NAMALWA (cell line): ENCODE results near the gene LITAFD.
"Not testable (repeated sequence)": the region's sequence is repeated elsewhere in the genome, so short reads cannot be mapped to it uniquely, and the experiment has no call there.

ENCODE experiments used
- DNase-seq: peaks from one replicate; pipeline ENCODE4 v3.0.0-alpha.2; 2015; ENCODE audit warnings: low spot score

LITAFD gene

DNA sequence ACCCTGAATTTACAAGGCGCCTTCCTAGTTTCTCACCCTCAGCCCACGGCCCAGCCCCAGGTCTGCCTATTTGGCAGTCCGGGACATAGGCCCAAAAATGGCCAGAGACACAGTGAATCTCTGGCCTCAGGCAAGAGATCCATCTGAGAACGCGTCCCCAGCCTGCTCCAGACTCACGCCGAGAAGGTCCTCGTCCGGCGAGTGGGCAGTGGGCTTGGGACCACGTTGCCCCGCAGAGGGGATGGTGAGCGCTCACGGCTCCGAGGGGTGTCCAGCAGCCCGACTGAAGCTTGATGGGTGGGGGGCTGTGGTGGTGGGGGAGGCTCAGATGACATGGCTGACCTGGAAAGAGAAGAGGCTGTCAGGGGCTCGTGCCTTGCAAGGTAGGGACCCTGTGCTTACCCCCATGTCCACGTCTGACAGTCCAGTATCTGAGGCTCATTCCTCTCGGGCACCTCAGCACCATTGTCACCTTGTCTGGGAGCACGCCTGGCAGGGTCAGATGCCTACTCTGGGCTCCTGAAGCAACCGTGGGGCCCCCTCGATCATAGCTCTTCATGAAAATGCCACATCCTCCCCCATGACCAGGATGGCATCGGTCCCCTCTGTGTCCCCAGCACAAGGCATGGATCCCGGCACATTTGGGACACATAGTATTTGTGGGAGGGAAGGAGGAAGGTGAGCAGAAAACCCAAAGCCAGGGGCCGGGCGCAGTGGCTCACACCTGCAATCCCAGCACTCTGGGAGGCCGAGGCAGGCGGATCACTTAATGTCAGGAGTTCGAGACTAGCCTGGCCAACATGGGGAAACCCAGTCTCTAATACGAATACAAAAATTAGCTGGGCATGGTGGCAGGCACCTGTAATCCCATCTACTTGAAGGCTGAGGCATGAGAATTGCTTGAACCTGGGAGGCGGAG lies 22.9 kb upstream of the LITAFD start:
- DNase-seq = no peak

DNA sequence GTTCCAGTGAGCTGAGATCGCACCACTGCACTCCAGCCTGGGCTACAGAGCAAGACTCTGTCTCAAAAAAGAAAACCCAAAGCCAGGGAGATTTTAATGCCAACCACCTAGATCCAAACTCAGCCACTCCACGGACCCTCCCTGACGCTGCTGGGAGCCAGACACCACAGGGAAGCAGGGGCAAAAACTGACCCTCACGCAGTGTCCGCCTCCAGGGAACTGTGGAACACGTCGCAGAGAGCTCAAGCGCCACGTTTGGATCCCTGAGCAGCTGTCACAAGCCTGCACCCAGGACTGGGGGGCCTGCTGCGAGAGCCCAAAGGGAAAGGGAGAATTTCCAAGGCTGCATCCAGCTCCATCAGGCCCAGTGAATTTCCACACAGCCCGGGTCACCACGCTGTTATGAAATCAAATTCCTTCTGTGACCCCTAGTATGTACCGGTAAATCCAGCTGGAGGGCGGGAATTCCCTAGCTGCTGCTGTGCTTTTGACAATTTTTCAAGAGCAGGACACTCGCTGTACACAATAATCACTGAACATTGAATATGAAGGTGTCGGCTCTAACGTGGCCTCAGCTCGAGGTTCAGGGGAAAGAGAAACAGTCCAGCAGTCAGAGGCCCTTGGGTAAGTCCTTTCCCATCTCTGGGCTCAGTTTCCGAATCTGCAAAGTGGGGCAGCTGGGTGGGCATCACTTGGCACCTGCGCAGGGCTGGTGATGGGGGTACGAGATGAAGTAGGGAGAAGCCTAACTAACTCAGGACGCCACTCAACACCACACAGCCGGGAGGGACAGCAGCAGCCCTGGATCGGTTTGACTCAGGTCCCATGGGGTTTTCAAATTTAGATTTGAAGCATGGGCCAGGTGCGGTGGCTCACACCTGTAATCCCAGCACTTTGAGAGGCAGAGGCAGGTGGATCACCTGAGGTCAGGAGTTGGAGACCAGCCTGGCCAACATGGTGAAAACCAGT lies 22.0 kb upstream of the LITAFD start:
- no peak for DNase-seq

DNA sequence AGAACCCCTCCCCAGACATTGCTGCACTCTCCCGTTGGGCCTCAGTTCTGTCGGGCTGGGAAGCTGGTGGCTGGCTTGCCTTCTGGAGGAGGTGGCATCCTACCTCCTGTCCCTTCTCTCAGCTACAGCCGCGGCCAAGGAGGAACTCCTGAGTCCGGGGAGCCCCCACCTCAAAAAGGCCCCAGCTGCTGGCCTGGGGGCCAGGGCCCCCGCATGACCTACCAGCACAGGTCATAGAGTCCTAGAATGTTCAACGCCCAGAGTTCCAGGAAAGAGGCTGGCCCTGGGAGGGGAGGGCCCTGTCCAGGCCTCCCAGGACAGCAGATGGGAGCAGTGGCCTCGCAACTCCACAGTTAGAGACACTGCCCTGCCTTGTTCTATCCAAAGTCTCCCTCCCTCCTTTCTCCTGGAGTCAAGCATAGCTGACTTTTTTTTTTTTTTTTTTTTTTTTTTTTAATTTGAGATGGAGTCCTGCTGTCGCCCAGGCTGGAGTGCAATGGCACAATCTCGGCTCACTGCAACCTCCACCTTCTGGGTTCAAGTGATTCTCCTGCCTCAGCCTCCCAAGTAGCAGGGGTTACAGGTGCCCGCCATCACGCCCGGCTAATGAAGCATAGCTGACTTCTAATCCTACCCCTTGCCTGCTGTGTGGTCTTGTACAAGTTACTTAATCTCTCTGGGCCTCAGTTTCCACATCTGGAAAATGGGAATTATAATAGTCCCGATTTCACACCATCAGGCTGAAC lies 20.4 kb upstream of the LITAFD start:
- no peak for DNase-seq

DNA sequence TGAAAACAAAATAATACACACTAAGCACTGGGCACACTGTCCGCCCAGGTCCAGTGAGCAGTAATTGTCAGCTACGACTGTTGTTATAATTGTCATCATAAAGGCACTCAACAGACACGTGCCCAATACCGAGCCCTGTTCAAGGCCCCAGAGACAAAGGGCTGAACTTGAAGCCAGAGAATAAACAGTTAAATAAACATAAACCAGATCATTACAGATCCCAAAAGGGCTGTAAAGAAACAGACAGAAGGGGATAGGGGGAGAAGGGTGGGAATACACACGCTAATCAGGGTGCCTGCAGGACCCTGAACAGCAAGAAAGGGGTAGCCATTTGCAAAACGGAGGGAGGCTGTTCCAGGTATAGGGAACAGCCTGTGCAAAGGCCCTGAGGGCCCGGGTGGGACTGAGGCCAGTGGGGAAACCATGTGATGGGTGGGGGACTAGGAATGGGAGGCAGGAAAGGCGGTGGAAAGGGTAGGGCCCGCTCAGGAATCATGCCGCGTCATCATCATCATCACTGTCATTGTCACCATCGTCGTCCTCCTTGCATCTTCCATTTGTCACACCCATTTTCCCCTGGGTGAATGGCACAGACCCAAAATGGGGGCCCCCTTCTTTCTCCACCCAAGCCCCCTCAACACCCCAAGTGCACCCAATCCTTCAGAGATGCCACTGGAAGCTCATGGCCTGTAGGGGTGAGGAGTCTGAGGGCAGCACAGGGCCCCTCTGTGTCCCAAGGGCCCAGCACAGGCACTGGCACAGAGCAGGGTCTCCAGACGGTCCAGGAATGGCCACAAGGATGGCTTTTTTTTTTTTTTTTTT lies 19.6 kb upstream of the LITAFD start:
- DNase-seq = no peak

DNA sequence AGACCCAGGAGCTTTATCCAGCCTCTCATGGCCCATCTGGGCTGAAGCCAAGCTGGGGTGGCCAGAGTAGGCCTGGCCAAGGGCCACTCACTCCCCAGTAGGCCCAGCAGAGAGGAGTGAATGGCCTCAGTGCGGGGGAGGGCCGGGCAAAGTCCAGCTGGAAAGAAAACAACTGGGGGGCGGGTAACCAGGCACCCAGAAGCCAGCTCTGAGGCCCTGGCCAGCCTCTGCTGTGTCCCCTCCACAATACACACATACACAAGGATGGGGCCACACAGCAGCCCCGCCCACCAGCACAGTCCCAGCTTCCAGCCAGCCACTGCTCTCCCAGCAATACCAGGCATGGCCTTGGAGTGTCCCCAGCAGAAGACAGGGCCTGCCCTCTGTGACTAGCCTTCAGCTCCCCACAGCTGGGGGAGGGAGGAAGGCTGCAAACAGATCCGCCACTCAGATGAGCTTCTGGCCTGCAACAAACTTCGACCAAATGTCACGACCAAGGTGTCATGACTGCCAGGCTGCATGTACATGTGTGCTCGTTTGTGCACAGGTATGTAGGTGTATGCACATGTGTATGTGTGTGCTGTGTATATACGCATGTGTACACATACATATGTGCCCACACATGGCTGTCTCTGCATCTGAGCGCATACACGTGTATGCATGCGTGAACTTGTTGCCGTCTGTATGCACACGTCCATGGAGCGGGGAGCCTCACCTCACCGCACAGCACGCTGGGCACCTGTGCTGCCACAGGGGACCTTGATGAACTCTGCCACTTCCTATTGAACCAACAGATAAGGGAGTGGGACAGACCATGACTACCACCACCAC lies 18.3 kb upstream of the LITAFD start:
- DNase-seq = no peak

DNA sequence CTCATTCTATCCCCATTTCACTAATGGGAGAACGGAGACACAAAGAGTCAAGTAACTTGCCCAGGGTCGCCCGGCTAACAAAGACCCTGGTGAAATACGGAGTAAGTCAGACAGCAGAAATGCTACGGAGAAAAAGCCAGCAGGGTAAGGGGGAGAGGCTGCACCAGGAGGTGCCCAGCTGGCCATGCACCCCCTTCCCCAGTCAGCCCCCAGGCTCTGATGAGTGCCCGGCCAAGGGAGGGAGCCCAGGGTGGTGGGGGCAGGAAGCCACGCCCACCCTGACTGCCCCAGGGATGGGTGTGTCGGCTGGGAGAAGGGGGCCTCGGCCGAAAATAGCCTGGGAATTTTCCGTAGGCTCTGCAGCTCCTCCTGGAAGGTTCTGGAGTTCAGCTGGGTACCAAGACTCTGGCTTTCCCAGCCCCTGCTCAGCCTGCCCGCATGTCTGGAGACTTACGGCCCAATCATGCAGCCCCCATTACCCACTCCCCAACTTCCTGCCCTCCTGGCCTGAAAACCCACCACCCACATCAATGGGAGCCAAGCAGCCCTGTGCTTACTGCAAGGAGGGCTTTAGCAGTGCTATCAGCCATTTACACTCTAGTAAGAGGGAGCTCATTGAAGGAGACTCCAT lies 17.6 kb upstream of the LITAFD start:
- no peak for DNase-seq

DNA sequence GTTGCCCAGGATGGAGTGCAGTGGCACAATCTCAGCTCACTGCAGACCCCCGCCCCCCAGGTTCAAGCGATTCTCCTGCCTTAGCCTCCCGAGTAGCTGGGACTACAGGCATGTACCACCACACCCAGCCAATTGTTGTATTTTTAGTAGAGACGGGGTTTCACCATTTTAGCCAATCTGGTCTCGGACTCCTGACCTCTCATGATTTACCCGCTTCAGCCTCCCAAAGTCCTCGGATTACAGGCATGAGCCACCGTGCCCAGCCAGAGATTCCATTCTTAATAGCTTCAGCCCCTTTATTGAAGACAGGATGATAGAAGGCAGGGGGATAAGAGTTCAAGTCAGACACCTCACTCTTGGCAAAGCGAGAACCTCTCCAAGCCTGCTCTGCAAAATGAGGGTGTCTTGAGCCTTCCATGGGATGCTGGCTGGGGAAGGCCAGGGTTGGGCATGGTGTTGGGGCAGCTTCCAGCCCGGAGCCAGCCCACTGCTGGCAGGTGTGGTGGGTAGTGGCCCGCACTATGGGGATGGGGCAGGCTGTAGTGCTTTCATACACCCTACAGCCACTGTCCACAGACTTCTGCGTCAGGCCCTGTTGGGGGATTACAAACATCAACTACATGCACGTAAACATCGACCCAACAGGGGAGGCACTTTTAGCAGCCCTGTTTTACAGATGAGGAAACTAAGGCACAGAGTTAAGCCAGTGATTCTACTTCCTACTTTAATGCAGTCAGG lies 16.8 kb upstream of the LITAFD start:
- DNase-seq = no peak

DNA sequence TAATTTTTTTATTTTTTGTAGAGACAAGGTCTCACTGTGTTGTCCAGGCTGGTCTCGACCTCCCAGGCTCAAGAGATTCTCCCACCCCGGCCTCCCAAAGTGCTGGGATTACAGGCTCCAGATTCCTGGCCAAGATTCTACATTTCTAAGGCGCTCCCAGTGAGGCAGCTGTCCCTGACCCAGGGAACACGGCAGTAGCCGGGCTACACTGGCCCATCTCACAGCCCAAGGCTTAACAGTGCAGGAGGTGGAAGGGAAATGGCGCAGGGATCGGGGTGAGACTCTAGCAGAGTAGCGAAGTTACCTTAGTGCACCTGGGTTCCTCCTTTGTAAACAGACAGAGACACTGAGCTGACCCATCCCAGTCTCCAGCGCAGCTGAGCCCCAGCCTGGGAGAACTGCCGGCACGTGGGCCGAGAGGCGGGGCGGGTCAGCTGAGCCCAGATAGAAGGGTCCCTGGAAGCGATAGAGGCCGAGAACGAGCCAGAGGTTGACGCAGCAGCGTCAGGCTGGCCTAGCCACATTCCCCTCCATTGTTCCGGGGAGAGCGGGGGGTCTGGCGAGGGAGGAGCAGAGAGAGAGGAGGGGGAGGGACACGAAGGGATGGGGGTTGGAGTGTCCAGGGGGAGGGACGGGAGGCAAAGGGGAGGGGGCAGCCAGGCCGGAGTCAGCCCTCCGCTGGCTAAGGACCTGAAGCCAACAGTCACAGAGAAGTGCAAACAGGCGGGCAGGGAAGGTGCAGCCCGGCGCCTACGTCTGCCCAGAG lies 15.8 kb upstream of the LITAFD start:
- no peak for DNase-seq

DNA sequence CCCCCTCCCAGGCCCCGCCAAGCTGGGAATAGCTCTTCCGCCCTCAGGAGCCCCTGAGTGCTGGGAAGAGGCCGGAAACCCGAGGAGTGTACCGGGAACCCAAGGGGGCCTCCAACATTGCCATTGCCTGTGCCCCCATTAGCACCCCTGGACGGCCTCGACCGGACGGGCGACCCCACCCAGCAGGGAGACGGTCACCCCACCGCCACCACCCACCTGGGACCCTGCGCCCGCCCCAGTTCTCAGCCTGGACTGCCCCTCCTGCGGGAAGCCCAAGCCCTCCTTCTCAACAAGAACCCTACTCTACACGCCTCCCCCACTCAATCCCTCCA lies 15.3 kb upstream of the LITAFD start:
- no peak for DNase-seq

DNA sequence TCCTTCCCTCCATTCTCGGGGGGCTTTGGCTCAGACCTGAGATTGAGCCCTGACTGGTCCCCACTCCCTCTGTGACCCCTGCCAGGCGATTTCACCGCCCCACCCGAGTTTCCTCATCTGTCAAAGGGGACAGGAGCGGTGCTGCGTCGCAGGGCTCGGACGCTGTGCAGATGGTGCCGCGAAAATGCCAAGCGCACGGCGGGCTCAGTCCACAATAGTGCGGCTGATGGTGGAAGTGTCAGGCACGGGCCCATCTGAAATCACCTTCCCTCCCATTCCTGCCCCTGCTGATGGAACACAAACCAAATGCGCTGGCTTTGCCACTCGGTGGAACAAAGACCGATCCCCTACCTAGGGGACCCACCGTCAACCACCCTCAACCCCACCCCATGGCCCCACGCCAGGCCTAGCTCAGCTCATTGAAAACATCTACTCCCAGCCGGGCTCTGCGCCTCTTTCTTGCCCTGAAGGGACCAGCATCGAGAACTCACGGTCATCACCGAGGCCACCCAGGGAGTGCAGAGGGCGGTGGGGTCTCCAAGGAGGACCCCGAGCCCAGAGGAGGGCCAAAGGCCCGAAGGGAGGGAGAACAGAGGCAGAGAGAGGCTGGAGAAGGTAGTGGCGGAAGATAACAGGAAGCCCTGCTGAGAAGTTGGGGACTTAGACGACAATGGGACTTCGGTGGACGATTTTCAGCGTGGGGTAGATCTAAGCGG lies 14.8 kb upstream of the LITAFD start:
- DNase-seq = no peak

DNA sequence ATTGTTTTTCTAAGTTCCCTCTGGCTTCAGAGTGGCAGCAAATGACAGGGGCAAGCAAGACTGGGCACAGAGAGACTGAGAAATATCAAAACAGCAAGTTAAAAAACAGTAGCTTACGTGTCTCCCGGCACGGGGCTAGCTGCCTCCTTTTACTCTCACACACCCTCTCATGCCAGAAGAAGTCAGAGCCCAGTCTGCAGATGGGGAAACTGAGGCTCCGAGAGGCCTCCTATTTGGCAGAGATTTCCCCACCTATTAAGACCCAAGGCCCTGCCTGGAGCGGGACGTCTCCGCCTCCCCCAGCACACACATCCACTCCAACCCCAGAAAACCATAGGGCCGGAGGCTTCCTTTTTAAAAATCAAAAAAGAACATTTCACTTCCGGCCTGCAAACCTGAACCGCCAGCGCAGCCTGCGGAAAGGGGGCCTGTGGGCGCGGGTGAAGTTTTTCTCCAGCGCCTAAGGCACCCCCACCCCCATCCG lies 14.2 kb upstream of the LITAFD start:
- DNase-seq = peak; percentile 63

DNA sequence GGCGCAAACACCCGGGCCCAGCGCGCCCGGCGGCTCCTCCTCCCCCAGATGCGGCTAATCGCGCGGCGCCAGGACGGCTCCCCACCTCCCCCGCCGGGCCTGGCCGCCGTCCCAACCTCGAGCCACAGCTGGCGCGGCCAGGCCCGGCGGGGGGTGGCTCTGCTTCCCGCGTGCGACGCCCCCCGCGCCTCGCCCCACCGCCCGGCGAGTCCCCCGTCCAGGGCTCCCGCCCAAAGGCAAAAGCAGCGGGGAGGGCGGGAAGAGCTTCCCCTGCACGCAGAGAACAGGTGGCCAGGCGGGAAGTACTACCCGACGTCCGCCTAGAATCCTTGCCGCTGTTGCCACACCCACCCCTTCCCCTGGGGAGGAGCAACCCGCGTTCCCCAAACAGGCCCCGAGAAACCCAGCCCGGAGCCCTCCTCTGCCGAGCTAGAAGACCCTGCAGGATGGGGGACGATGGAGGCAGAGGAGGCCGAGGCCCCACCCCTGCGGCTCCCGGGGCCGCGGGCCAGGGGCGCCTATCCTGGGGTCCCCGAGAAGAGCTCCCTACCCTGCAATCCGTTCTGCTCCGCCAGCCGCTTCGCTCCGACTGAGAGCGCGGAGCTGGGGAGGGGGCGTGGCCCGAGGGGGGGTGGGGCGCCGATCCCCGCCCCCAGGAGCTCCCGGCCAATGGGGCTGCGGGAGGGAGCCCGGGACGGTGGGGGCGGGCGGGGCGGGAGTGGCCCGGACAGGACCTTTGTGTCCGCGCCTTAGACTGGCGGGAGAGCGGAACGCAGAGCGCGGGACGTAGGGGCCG lies 13.5 kb upstream of the LITAFD start, which contains the start of gene CARHSP1:
TSS of gene CARHSP1 (minus strand) at position 591 of the 796 bp plus-strand sequence. CDS start 9,678 bp downstream, outside the sequence.
- DNase-seq = peak; percentile 94

DNA sequence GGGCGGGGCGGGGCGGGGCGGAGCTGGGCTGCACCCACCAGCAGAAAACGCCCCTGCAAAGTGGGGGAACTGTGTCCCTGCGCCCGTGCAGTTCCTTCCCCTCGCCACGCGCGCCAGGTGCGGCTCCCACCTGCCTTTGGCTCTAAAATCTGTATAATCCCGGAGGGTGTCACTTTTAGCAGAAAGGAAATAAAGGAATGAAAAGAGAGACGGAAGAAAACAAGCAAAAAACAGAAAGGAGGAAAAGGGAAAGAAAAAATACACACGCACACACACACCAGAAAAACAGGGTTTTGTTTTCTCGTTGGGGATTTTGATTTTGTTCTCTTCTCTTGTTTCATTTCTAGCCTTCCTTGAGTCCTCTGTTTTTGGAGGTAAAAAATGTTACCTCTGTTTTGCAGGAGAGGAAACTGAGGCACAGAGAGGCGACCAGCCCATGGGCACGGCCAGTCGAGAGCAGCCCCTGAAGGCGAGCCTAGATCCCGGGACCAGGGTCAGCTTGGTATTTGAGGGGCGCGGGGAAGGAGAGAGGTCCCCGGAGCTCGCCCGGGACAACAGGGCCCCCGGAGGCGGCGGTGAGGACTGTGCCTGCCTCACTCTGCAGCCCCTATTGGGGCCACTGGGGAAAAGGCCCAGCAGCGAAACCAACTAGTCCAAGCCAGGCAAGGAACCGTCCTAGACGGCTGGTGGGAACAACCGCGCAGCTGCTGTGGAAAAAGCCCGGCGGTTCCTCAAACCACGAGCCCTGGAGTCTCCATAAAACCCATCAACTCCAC lies 12.8 kb upstream of the LITAFD start:
- peak; percentile 37 for DNase-seq

DNA sequence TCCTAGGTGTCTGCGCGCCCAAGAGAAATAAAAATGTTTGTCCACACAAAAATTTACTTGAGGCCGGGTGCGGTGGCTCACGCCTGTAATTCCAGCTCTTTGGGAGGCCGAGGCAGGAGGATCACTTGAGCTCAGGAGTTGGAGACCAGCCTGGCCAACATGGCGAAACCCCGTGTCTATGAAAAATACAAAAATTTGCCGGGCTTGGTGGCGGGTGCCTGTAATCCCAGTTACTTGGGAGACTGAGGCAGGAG lies 12.2 kb upstream of the LITAFD start:
- not testable (repeated sequence) for DNase-seq

DNA sequence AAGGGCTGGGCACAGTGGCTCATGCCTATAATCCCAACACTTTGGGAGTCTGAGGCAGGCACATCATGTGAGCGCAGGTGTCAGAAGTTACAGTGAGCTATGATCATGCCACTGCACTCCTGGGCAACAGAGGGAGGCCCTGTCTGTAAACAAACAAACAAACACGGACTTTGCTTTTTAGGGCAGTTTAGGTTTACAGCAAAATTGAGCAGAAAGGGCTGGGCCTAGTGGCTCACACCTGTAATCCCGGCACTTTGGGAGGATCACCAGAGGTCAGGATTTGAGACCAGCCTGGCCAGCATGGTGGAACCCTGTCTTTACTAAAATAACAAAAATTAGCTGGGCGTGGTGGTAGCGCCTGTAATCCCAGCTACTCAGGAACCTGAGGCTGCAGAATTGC lies 10.1 kb upstream of the LITAFD start:
- DNase-seq = no peak
